Measurements from ENCODE around the gene MAFB. TPM values are rescaled to one million over a fixed set of nuclear protein-coding genes. Genes with fewer than 3 reads are reported as not detected.

The MAFB gene
- total RNA-seq, 1 donor from 2014 or later = 38.6 TPM

DNA sequence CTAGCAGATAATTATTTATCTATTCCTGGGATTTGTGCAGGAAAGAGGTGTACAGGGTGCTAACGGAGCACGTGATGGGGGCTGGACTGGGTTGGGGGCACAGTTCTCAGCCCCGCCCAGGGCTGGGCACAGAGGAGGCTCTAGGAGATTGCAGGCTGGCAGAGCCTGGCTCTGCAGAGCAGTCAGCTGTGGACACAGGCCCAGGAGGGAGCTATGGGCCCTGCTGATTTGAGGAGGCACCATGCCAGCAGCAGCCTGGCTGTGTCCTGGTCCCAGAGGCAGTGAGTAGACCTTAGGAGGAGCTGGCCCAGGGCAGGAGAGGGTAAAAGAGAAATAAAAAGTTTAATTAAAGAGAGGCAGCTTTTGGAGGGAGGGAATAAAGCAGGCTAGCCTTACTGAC, 19.3 kb downstream of the MAFB start:
- intact Hi-C loops (cut with DNase I) = no loop called here
- DNase-seq (ENCODE audit: low spot score) (no peak), ATAC-seq (peak; percentile 24)

DNA sequence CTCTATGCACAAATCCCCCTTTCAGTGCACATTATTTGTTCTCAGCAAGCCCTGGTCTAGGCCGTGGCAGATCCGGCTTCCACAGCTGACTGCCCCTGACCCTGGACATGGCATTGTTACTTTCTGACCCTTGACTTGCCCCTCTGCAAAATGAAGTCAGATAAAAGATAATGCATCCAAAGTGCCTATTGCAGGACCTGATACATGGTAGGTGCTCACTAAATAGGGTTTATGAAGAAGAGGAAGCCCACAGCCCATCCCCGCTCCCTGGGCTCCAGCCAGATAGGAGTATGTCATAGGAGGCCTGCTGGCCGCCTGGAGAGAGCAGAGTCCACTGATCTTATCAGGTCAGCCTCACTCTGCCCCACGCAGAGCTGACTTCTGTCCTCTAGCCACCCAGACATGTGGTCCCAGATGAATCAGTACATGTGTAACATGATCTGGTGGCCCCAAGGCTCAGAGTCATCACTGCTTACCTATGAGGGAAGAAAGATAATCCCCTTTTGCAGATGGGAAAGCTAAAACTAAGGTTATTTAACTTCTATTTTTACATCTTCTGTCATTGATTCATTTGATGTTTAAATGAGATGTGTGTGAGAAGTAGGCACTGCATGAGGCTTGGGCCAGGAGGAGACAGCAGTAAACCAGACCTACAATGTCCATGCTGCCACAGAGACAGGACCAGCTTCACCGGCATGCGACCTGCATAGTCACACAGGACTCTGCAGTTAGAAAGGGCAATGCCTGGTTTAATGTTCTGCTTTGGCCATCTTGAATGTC, 20.4 kb downstream of the MAFB start:
- intact Hi-C loops (cut with DNase I) = no loop called here
- no peak for DNase-seq (ENCODE audit: low spot score)
- no peak for ATAC-seq

DNA sequence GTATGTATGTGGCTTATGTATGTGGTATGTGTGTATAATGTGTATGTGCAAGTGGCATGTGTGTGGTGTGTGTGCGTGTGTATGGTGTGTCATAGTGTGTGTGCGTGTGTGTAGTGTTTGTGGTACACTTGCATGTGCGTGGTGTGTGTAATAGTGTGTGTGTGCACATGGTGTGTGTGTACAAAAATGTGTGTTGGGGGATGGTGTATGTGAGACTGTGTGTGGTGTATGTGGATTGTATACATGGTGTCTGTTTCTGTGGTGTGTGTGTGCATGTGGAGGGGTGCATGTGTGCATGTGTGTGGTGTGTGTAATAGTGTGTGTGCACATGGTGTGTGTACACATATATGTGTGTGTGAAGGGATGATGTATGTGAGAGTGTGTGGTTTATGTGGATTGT, 21.5 kb downstream of the MAFB start:
- intact Hi-C loops (cut with DNase I) = no loop called here
- ATAC-seq = no peak
- no peak for DNase-seq (ENCODE audit: low spot score)

DNA sequence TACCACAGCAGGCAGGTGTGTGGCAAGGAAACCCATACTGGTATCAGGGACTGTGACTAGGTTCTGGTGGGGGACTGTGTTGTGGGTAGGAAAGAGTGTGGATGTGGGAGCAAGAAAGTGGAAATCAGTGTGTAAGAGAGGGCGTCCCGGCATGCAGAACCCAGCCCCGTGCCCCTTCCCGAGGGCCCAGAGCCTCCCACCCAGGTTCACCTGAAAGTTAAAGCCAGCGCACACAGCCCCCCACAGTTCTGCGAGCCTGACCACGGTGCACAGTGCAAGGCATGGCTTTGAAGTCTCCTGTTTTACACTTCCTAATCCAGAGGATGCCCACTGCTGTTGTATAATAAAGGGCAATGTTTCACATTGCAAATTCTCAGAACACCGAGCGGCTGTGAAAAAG, 22.7 kb downstream of the MAFB start:
- intact Hi-C loops (cut with DNase I) = no loop called here
- ATAC-seq = no peak

DNA sequence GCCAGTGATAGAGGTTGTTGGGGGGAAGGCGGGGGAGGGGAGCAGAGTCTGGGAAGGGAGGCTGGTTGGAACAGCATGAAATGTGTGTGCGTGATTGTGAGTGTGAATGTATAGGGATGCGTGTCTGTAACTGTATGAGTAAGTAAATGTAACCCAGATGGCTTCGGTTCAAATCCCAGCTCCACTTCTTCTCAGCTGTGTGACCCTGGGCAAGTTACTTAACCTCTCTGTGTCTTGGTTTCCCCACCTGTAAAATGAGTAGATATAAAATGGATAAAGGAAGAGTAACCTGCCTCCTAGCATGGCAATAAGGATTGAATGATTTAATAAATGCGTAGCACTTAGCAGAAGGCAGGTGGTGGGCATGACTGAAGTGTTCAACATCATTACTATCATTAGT, 24.1 kb downstream of the MAFB start:
- ATAC-seq = no peak
- no peak for DNase-seq (ENCODE audit: low spot score)
- intact Hi-C loops (cut with DNase I) = no loop called here

More for the DNA sequence above, 22.7 kb downstream of the MAFB start:
- DNase-seq (ENCODE audit: low spot score) = no peak

DNA sequence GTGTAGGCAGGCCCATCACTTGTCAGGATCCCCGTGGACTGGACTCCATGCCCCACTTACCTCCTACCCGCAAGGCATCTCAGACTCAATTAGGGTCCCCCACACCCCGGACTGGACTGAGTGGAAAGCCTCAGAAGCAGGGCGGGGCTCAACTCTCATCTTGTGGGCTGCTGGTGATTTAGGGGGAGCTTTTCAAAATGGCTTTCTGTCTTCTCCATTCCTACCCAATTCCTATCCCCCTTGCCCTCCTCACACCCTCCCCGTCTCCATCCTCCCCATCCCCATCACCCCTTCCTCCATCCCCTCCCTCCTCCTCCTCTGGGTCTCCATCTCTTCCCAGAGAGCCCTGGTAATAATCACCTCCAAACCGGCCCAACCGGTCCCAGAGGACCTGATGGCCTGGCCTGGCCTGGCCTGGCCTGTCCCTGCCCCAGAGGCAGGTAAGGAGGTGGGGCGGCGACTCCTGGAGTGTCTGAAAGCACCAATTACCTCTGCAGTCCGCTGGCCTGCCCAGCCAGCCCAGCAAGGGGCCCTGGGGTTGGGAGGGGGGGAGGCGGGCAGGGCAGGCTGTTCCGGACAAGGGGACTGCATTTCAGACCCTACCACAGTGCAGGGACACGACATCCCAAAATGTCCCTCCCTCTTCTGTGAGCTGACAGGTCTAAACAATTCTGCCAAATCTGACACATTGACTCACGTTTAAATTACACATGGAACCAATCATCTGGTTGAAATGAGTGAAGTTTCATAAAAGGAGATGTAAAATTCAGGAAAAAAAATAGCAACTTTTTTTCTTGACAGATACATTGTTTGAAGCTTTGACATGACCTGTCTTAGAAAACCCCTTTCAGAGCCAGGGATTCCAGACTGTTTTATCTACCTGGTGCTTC, 24.8 kb downstream of the MAFB start:
- intact Hi-C loops (cut with DNase I) = no loop called here
- no peak for ATAC-seq
- DNase-seq (ENCODE audit: low spot score) = no peak

DNA sequence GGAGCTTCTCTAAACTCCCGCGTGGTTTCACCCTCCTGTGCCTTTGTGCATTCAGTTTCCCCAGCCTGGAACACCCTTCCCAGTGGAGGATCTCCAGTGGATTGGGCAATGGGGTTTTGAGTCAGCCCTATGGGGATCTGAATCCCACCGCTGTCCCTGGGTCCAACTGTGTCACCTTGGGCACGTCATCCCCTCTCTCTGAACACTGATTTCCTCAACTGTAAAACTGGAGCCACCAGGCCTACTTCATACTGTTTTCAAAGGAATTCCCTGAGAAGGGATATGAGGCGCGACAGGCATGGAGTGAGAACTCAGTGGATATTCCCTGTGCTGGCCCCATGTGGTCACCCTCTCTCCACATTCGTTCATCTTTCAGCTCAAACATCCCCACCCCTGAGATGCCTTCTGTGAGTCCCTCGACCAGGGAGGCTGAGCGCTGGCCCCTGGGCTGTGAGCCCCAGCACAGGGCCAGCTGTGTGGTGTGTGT, 25.7 kb downstream of the MAFB start:
- intact Hi-C loops (cut with DNase I) = no loop called here
- DNase-seq (ENCODE audit: low spot score) (no peak), ATAC-seq (no peak)

DNA sequence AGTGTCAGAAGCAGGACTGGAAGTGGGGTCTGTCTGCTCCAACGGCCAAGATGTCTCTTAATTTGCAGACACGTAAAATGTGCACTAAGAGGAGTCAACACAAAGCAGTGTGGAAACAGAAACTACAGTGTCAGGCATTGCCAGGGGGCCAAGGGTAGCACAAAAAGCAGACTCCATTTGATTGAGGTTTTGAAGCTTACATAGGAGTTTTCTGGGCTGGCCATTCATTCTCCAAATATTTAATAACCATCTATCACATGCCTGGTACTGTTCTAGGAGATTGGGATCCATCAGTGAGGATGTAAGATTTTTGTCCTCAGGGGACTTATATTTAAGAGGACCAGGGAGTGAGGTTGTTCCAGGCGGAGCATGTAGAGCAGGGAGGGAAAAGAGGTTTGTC, 29.5 kb downstream of the MAFB start:
- DNase-seq (ENCODE audit: low spot score) (no peak), ATAC-seq (no peak)
- intact Hi-C loops (cut with DNase I) = no loop called here

DNA sequence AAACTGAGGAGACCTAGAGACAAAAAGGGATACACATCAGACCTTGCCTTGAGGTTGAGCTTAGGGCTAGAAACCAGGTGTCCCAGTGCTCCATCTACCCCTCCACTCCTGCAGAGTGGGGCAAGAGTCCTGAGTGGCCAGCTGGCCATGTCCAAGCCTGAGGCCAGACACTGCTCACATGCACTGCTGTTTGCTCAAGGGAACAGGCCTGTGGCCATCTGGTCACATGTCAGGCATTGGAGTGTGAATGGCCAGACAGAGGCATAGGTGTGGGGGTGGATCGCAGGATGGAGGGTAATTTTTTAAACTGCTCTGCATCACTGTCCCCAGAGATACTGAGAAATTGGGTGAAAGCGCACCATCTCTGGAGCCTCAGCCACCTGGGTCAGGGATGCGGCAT, 30.5 kb downstream of the MAFB start:
- DNase-seq (ENCODE audit: low spot score) (no peak), ATAC-seq (no peak)
- intact Hi-C loops (cut with DNase I) = no loop called here

DNA sequence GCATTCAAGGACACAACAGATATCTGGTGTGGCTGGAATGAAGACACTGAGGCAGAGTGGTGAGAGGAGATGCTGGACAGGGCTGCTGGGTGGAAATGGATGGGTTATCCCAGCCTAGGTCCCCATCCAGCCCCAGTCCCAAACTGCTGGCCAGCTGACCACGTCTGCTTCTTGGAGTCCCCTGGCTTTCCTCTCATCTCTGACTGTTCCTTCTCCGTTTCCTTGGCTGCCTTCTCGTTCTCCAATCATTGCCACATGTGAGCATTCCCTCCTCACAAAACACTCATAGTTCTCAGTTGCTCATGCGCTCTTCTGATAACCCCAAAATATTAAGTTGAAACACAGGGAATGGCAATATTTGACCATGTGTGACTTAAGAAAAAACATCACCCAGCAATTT, 31.5 kb downstream of the MAFB start:
- DNase-seq (ENCODE audit: low spot score) = no peak
- ATAC-seq = peak; percentile 74
- intact Hi-C loops (cut with DNase I) = no loop called here

DNA sequence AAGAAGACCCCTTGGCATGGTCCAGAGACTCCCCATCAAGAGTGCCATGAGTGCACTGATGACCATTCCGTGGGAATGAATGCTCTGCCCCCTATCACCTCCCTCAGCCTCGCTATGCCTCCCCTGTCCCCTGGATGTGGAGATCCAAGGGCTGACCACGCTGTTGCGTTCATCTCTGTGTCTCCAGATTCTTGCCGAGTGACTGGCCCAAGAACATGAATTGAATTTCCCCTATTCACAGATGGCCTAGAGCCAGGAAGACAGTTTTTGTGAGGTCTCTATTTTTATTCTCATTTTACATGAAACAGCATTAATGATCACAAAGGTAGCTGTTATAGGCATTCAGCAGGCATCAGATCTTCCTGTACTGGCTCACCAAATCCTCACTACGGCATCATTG, 33.6 kb downstream of the MAFB start:
- ATAC-seq = no peak
- intact Hi-C loops (cut with DNase I) = no loop called here
- no peak for DNase-seq (ENCODE audit: low spot score)

DNA sequence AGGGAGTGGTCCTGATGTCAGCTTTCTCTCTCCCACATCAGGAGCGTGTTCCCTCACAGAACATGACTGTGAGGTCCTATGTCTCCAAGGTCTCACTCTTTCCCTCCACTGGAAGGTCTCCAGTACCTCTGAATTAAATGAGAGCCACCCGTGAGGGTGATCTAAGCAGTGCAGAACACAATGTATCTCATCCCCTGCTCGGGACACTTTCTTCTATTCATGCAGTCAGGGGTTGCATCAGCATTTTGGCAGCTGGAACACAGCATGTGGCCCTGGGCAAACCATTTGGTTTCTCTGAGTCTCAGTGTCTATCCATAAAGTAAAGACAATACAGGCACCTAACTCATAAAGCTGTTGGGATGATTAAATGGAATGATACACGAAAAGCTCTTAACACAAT, 34.2 kb downstream of the MAFB start:
- intact Hi-C loops (cut with DNase I) = no loop called here
- ATAC-seq = peak; percentile 77
- no peak for DNase-seq (ENCODE audit: low spot score)

DNA sequence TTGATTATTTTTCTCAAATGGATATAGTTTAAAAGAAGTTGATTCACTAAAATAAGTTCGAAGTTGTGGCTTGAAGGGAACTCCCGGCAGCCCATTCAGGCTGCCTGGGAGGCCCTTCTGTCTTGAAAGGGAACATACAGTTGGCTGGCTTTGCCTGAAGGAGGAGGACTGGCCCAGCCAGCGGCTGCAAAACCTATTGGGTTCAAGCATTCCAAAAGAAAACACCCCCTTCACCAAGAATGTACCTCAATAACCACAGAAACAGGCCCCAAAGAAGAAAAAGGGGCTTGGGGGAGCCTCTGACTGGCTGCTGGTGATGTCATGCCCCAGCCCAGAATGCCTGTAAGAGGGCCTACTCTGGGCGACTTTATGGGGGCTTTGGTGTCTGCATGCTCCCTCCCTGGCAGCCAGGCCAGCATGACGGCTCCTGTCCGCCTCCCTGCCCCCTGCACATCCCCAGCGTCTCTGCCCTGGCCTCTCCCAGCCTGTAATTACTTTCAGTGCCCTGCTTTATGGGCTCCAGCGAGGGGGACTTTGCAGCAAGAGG, 36.5 kb downstream of the MAFB start:
- no peak for DNase-seq (ENCODE audit: low spot score)
- intact Hi-C loops (cut with DNase I) = no loop called here
- no peak for ATAC-seq

DNA sequence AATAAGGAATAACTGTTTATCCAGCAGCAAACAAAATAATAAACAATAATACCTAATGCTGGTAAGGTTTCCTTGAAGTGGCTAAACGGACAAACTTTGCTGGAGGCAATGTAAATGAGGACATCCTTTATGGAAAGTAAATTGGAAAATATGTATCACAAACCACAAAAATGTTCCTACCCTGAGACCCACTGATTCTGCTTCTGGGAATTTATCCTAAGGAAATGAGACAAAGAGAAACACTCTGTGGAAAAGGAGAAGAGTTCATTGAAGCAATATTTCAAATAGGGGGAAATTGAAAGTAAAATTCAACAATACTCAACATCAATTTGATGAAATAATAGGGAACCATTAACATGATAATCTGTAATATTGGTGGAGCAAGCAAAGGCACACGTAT, 37.9 kb downstream of the MAFB start:
- no peak for DNase-seq (ENCODE audit: low spot score)

DNA sequence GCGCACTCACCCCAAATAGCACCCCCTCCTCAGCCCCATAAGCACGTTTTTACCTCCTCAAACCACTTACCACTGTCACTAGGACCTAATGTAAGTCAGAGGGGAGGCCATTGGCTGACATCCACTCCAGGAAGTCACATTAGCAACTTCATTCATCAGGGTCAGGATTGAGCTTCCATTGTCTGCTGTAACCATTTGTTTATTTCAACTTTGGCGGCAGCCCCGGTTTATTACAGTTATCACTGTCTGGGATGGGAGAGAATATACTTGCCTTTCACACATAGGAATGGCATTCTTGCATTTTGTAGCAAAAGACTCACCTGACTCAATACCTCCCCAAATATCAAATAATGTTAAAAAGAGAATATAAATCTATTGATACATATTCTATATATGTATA, 38.3 kb downstream of the MAFB start:
- DNase-seq (ENCODE audit: low spot score) = no peak
- intact Hi-C loops (cut with DNase I) = no loop called here
- ATAC-seq = no peak

More for the DNA sequence above, 37.9 kb downstream of the MAFB start:
- intact Hi-C loops (cut with DNase I) = no loop called here
- ATAC-seq = no peak

DNA sequence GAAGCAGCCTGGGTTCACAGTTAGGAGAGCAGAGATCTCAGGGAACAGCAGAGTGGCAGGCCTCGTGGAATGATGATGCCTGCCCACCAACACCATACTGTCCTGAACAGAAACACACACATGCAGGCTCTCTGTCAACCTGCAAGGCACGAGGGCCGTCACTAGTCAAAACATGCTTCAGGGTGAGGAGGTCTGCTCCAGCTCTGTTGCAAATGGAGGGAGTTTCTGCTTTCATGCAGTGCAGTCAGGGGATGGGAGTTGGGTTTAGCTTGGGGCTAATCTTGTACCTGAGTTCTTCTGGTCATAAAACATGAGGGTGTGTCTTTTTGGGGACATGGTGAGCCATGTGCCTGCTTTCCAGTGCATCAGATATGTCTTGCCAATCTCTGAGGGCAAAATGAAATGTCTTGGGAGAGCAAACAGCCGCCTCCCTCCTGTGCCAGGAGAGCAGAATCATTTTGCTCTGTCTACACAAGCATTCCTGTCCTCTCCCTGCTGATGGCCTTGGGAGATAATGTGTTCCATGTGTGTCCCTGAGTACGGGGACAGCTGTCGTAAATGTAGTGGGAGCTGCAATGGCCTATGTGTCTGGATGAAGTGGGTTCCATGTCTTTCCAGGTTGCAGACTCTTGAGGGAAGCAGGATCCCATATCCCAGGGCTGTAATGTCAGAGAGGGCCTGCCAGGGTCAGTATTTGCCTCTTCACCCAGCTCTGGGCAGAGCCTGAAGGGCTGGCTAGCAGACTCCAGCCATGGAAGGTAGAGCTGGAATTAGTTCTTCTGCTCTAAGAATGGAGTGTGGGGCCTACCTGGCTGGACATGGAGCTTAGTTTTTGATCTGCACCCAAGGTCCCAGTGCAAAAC, 40.6 kb downstream of the MAFB start:
- DNase-seq (ENCODE audit: low spot score) (no peak), ATAC-seq (no peak)
- intact Hi-C loops (cut with DNase I) = no loop called here

DNA sequence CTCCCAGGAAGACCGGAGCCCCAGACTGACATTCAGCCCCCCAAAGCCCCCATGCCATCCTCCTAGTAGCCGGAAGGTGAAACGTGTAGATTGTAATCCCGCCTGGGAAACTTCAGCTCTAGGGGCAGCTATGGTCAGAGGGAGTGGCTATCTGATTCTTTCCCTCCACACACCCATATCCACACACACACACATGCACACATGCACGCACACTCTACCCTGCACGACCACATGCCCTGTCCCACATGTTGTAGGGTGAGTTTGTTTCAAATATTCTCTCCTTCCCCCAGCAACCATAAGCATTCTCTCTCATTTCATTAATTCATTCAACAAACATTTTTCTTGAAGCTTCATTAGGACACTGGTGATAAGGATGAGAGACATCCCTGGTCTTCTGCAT, 42.2 kb downstream of the MAFB start:
- ATAC-seq (no peak), DNase-seq (ENCODE audit: low spot score) (no peak)
- intact Hi-C loops (cut with DNase I) = no loop called here

DNA sequence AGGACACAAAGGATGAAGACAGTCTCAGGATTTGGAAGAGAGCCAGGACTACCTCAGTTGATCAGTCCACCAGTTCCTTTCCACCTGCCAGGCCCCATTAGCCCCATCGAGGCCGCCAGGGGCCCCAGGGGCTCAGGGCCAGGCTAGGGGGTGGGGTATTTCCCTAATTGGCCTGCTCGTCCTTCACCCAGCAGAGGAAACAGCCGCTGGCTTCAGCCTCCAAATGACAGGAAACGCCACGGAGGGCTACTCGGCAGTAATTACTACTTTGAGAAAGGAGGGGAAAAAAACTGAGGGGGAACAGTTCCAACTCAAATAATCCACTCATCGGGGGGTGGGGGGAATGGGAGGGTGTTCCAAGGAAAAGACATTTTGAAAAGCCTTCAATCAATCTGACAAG, 42.7 kb downstream of the MAFB start:
- DNase-seq (ENCODE audit: low spot score) (no peak), ATAC-seq (no peak)
- intact Hi-C loops (cut with DNase I) = no loop called here

DNA sequence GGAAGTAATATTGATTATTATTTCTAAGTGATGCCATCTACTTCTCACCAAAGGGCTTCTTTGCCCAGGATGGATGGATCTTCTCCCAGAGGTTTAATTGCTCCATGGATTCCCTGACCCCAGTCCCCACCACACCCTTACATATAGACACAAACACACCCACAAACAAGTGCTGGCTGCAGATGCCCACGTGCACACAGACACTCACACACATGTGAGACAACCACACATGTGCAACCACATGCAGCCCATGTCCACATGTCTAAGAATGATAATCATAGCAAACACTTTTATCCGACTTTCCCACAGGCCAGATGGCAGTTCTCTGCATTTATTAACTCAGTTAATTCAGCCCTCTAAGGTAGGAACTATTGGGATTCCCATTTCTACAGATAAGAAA, 44.2 kb downstream of the MAFB start:
- DNase-seq (ENCODE audit: low spot score) (no peak), ATAC-seq (no peak)
- intact Hi-C loops (cut with DNase I) = no loop called here

Measured in sciatic nerve (tissue), 2 donors.